SK-N-SH (cell line): ENCODE results near the gene PKD2L2. TPM values are rescaled to one million over a fixed set of nuclear protein-coding genes. Genes with fewer than 3 reads are reported as not detected.
A peak's percentile ranks its signal among the peaks of the same experiment; 100 is the strongest.

Source experiments
- CTCF ChIA-PET: fragments of 300-600, 350-600 bp; formaldehyde crosslinking; extraction: SDS; loops from one replicate; lab custom pipeline; 2021; lab: Yijun Ruan, JAX
- POLR2A ChIA-PET: fragments of 350-600 bp; sonication (Branson Sonifier 250); formaldehyde crosslinking; extraction: SDS; loops from one replicate; lab custom pipeline; 2020; ENCODE audit warnings: antibody characterized with exemption, inconsistent platforms; lab: Yijun Ruan, JAX
- DNase-seq: peaks from one replicate; pipeline ENCODE4 v3.0.0; 2012
- H2AFZ ChIP-seq: fragments of 200-600 bp; sonication (generic); 2 replicates; pipeline ENCODE4 v1.8.1; 2016; ENCODE audit warnings: antibody characterized with exemption, mild to moderate bottlenecking, low read depth
- H3F3A ChIP-seq: fragments of 200-600 bp; sonication (generic); replicated peaks from 2 replicates; pipeline ENCODE3; 2016; ENCODE audit warnings: antibody characterized with exemption, mild to moderate bottlenecking; ENCODE audit not compliant: insufficient read depth
- H3K27ac ChIP-seq, 2 experiments: fragments of 200-500 bp in 1 of 2; fragments of 200-600 bp in 1 of 2; sonication (Bioruptor generic) in 1 of 2; sonication (generic), shearing (Covaris generic) in 1 of 2; 2 replicates each; pipeline versions ENCODE4 v1.5.1 to v1.6.1; 2014 to 2016; ENCODE audit warnings: low read depth in 2 of 2, inconsistent platforms in 1 of 2, low read length in 1 of 2, mild to moderate bottlenecking in 1 of 2, mixed read lengths in 1 of 2
- H3K27me3 ChIP-seq: fragments of 200-600 bp; sonication (generic), shearing (Covaris generic); 2 replicates; pipeline ENCODE4 v1.6.1; 2016; ENCODE audit warnings: mixed run types; ENCODE audit not compliant: insufficient read depth
- H3K36me3 ChIP-seq, 2 experiments: fragments of 200-500 bp in 1 of 2; fragments of 200-600 bp in 1 of 2; sonication (Bioruptor generic) in 1 of 2; sonication (generic) in 1 of 2; replicated peaks in 1 of 2; 2 replicates each; pipeline versions ENCODE3 to v1.5.1; 2014 to 2016; ENCODE audit warnings: low read length in 1 of 2, mild to moderate bottlenecking in 1 of 2; ENCODE audit not compliant: insufficient read depth in 2 of 2, control insufficient read depth in 1 of 2
- H3K4me1 ChIP-seq, 2 experiments: fragments of 200-500 bp in 1 of 2; fragments of 200-600 bp in 1 of 2; sonication (Bioruptor generic) in 1 of 2; sonication (generic), shearing (Covaris generic) in 1 of 2; 2 replicates each; pipeline versions ENCODE4 v1.5.1 to v1.6.1; 2014 to 2016; ENCODE audit warnings: low read depth in 1 of 2, low read length in 1 of 2, mixed run types in 1 of 2; ENCODE audit not compliant: insufficient read depth in 2 of 2, control insufficient read depth in 1 of 2
- H3K4me2 ChIP-seq: fragments of 200-600 bp; sonication (generic), shearing (Covaris generic); 2 replicates; pipeline ENCODE4 v1.6.1; 2017; ENCODE audit warnings: mixed run types
- H3K4me3 ChIP-seq, 2 experiments: fragments of 200-500 bp in 1 of 2; fragments of 200-600 bp in 1 of 2; sonication (Bioruptor generic) in 1 of 2; sonication (generic), shearing (Covaris generic) in 1 of 2; 2 replicates each; pipeline versions ENCODE4 v1.5.1 to v1.8.1; 2014 to 2016; ENCODE audit warnings: low read depth in 2 of 2, inconsistent platforms in 1 of 2, low read length in 1 of 2, mild to moderate bottlenecking in 1 of 2, mixed read lengths in 1 of 2, moderate library complexity in 1 of 2
- H3K79me2 ChIP-seq: fragments of 200-600 bp; sonication (generic); 2 replicates; pipeline ENCODE4 v1.8.1; 2017; ENCODE audit warnings: mild to moderate bottlenecking; ENCODE audit not compliant: insufficient read depth
- H3K9ac ChIP-seq: fragments of 200-600 bp; sonication (generic); 2 replicates; pipeline ENCODE4 v1.6.1; 2017; ENCODE audit warnings: mixed run types
- H3K9me2 ChIP-seq: fragments of 200-600 bp; sonication (generic); 2 replicates; pipeline ENCODE4 v1.6.1; 2017; ENCODE audit warnings: mixed run types
- H3K9me3 ChIP-seq: fragments of 200-600 bp; sonication (generic); 2 replicates; pipeline ENCODE4 v1.6.1; 2017; ENCODE audit warnings: mixed run types, mild to moderate bottlenecking, moderate library complexity
- H4K20me1 ChIP-seq: fragments of 200-600 bp; sonication (generic); 2 replicates; pipeline ENCODE4 v1.6.1; 2017; ENCODE audit warnings: mild to moderate bottlenecking, mixed run types; ENCODE audit not compliant: insufficient read depth
- CHD2 ChIP-seq: fragments of 150-350 bp; IDR thresholded peaks from 2 replicates; pipeline ENCODE4 v1.6.1; 2018; ENCODE audit warnings: low read length; ENCODE audit not compliant: partially characterized antibody
- CTCF ChIP-seq: fragments of 200-600 bp; sonication (generic); IDR thresholded peaks from 2 replicates; pipeline ENCODE4 v1.6.1; 2017; ENCODE audit warnings: antibody characterized with exemption, mild to moderate bottlenecking, moderate library complexity
- ELF1 ChIP-seq: IDR thresholded peaks from 2 replicates; pipeline ENCODE4 v1.4.0; 2012
- EP300 ChIP-seq, 2 experiments: IDR thresholded peaks; 2 replicates each; pipeline versions ENCODE4 v1.4.0 to v1.6.1; 2012; ENCODE audit warnings: borderline replicate concordance in 1 of 2, low read depth in 1 of 2, low read length in 1 of 2
- EZH2phosphoT487 ChIP-seq: fragments of 200-600 bp; sonication (generic); IDR thresholded peaks from 2 replicates; pipeline ENCODE4 v1.6.1; 2017; ENCODE audit warnings: low read depth, mixed run types, mild to moderate bottlenecking, antibody characterized with exemption, moderate library complexity, borderline replicate concordance
- FOSL2 ChIP-seq: IDR thresholded peaks from 2 replicates; pipeline ENCODE4 v1.4.0; 2012; ENCODE audit warnings: low read depth, mild to moderate bottlenecking, moderate library complexity, borderline replicate concordance
- FOXJ3 ChIP-seq: sonication (generic); formaldehyde crosslinking; IDR thresholded peaks from 2 replicates; pipeline ENCODE4 v1.5.1; 2020; ENCODE audit warnings: mild to moderate bottlenecking, missing genetic modification reagents
- FOXM1 ChIP-seq: IDR thresholded peaks from 2 replicates; pipeline ENCODE4 v1.4.0; 2012; ENCODE audit warnings: low read depth, mild to moderate bottlenecking
- GATA2 ChIP-seq: sonication (generic); formaldehyde crosslinking; IDR thresholded peaks from 2 replicates; pipeline ENCODE4 v1.5.0; 2020; ENCODE audit warnings: mild to moderate bottlenecking, missing genetic modification reagents
- IRF3 ChIP-seq: fragments of 150-350 bp; IDR thresholded peaks from 2 replicates; pipeline ENCODE4 v1.6.1; 2016; ENCODE audit warnings: mild to moderate bottlenecking, low read depth, low read length
- JUND ChIP-seq: IDR thresholded peaks from 2 replicates; pipeline ENCODE4 v1.4.0; 2012
- MAX ChIP-seq: IDR thresholded peaks from 2 replicates; pipeline ENCODE4 v1.4.0; 2012; ENCODE audit warnings: low read depth
- NFIC ChIP-seq: IDR thresholded peaks from 2 replicates; pipeline ENCODE4 v1.4.0; 2012; ENCODE audit warnings: borderline replicate concordance
- NRF1 ChIP-seq: IDR thresholded peaks from 2 replicates; pipeline ENCODE4 v1.6.1; 2012; ENCODE audit warnings: low read depth, mild to moderate bottlenecking, low read length
- PBX3 ChIP-seq: IDR thresholded peaks from 2 replicates; pipeline ENCODE4; 2012
- POLR2AphosphoS5 ChIP-seq: IDR thresholded peaks from 2 replicates; pipeline ENCODE4 v1.6.1; 2012; ENCODE audit warnings: low read depth, low read length
- RCOR1 ChIP-seq: fragments of 150-350 bp; IDR thresholded peaks from 2 replicates; pipeline ENCODE4 v1.6.1; 2017; ENCODE audit warnings: antibody characterized with exemption, low read length
- RFX5 ChIP-seq: IDR thresholded peaks from 2 replicates; pipeline ENCODE4 v1.6.1; 2012; ENCODE audit warnings: mild to moderate bottlenecking, improper control_type of control experiment, low read length
- RXRA ChIP-seq: IDR thresholded peaks from 2 replicates; pipeline ENCODE4 v1.4.0; 2012; ENCODE audit warnings: low read depth, mild to moderate bottlenecking, borderline replicate concordance
- SIN3A ChIP-seq: IDR thresholded peaks from 2 replicates; pipeline ENCODE4 v1.6.1; 2012; ENCODE audit warnings: low read depth, mild to moderate bottlenecking, low read length, moderate library complexity, borderline replicate concordance
- SMC3 ChIP-seq: IDR thresholded peaks from 2 replicates; pipeline ENCODE4 v1.6.1; 2012; ENCODE audit warnings: low read depth, low read length, improper control_type of control experiment
- TAF1 ChIP-seq: IDR thresholded peaks from 2 replicates; pipeline ENCODE4 v1.6.1; 2012; ENCODE audit warnings: low read depth, mild to moderate bottlenecking, low read length, moderate library complexity, borderline replicate concordance
- TCF12 ChIP-seq: IDR thresholded peaks from 2 replicates; pipeline ENCODE4 v1.4.0; 2012
- TEAD4 ChIP-seq: IDR thresholded peaks from 2 replicates; pipeline ENCODE4 v1.4.0; 2012; ENCODE audit warnings: mild to moderate bottlenecking, borderline replicate concordance; ENCODE audit not compliant: insufficient read depth
- USF1 ChIP-seq: IDR thresholded peaks from 2 replicates; pipeline ENCODE4 v1.4.0; 2012; ENCODE audit warnings: low read depth, borderline replicate concordance
- YY1 ChIP-seq: IDR thresholded peaks from 2 replicates; pipeline ENCODE4 v1.4.0; 2012; ENCODE audit warnings: low read depth, mild to moderate bottlenecking
- WGBS: methylation state at CpG from one replicate; pipeline ENCODE4 v1.1.6; 2017; ENCODE audit warnings: low lambda C conversion rate; 5-methylcytosine and 5-hydroxymethylcytosine counted together
- polyA plus RNA-seq, 3 experiments: library from polyadenylated mRNA; depleted of rRNA; stranded (reverse); fragments of >200 nt; gene quantifications; 2 replicates each; pipeline ENCODE4 v1.2.3, GENCODE V29; 2012

The PKD2L2 gene
- polyA plus RNA-seq (2012; rRNA removed) = 0.11 and 0.26 TPM in 2 replicates
- polyA plus RNA-seq (2012; cell fraction: cytosol; rRNA removed) = 0.09 and 0.10 TPM in 2 replicates
- 0.15 and 0.32 TPM in 2 replicates for polyA plus RNA-seq (2012; cell fraction: nucleus; rRNA removed)

- H3K27ac ChIP-seq = peak within 1 kb of the TSS; percentile 86 to 99
- no peaks in the 10 kb centered on the region for H4K20me1 ChIP-seq
- peaks cover 5% of the 10 kb centered on the region for H3K79me2 ChIP-seq
- H3K27me3 ChIP-seq = no peaks in the 10 kb centered on the region
- DNase-seq = peak; percentile 90
- peak within 1 kb of the TSS; percentile 72 to 74 for H3K4me3 ChIP-seq
- ChIA-PET CTCF (interaction anchor here (0.9 to 2.8 kb wide), 6 partner anchors 9 to 463 kb away, joined by 3 to 14 read pairs (median 3); partner anchors contain the start of genes FAM13B and KDM3B), POLR2A (interaction anchor here (0.6 to 1.2 kb wide), 3 partner anchors 26 to 575 kb away, joined by 3 to 5 read pairs (median 4); no protein-coding TSS in a partner anchor)
- peaks cover 4% of the 10 kb centered on the region for H3F3A ChIP-seq
- peaks cover 0 to 21% of the 10 kb centered on the region in 2 experiments; a peak in 2 of 4 replicates for H3K4me1 ChIP-seq
- H3K36me3 ChIP-seq = no peaks in the 10 kb centered on the region
- peak within 1 kb of the TSS; percentile 98 for H2AFZ ChIP-seq
- H3K9me2 ChIP-seq = no peaks in the 10 kb centered on the region
- peak within 1 kb of the TSS; percentile 96 for H3K4me2 ChIP-seq
- no peaks in the 10 kb centered on the region for H3K9me3 ChIP-seq
- WGBS = 11% methylated on average over 22 of the region's 59 CpGs
- H3K9ac ChIP-seq = peak within 1 kb of the TSS; percentile 92
- TF ChIP-seq EZH2phosphoT487 (no peak), IRF3 (no peak), JUND (no peak), RFX5 (no peak), GATA2 (CRISPR knock-in tag) (no peak), ELF1 (no peak), TAF1 (peak; percentile 80), RCOR1 (peak; percentile 62), YY1 (peak; percentile 83), FOSL2 (no peak), CHD2 (no peak), FOXM1 (0 out of 2 replicates have a peak, but pooled peaks have one; percentile 23), RXRA (no peak), PBX3 (no peak; the same call in 1 of the 2 replicates), EP300 (IDR thresholded peaks at IDR 0.05; ENCODE audit: borderline replicate concordance in 1 of 2, low read depth in 1 of 2, low read length in 1 of 2) (no peak), CTCF (no peak), TEAD4 (no peak), SIN3A (no peak), MAX (peak; percentile 79), NFIC (no peak), NRF1 (peak; percentile 97), FOXJ3 (no peak), USF1 (no peak), SMC3 (no peak), TCF12 (no peak), POLR2AphosphoS5 (peak; percentile 81)
Observed at GRCh38 chr5:137888863-137889759, at the start of gene PKD2L2. Gene PKD2L2, plus strand, starts transcription at chr5:137889457. Its CDS starts 35 bp downstream, at chr5:137889492.
